Left renal cortex interstitium (tissue), 4 donors: Measurements from ENCODE around the gene NBEA. TPM values are rescaled to one million over a fixed set of nuclear protein-coding genes. Genes with fewer than 3 reads are reported as not detected.
A peak's percentile ranks its signal among the peaks of the same experiment; 100 is the strongest.
"Not testable (repeated sequence)": the region's sequence is repeated elsewhere in the genome, so short reads cannot be mapped to it uniquely, and the experiment has no call there.

Experiments used
- DNase-seq, 4 donors: peaks; one replicate each; pipeline ENCODE4 v3.0.0-alpha.2; 2013; ENCODE audit warnings: low read depth in 4 of 4, low spot score in 2 of 4, missing footprints in 1 of 4
- polyA plus RNA-seq, 4 donors: library from polyadenylated mRNA; unstranded; fragments of 120-200 nt; gene quantifications; one replicate each; pipeline ENCODE4 v1.2.1, GENCODE V29; 2013; ENCODE audit not compliant: insufficient read length in 4 of 4

The NBEA gene
- 10 to 100 TPM; 14.3 to 18.2 (median 16.9) TPM for polyA plus RNA-seq

- DNase-seq, result peak in 3 of 4 donors; percentile 47 to 70 (median 63)
These were observed at the start of gene NBEA for GRCh38 chr13:34941835-34942731. Gene NBEA, plus strand, starts transcription at chr13:34942270. Its CDS starts 551 bp downstream, at chr13:34942821.

- DNase-seq, result no peak
These were observed 47.3 kb upstream of the NBEA start for GRCh38 chr13:34894756-34895155.

GRCh38 chr13:34897220-34897619, 44.9 kb upstream of the NBEA start:
- no peak for DNase-seq

GRCh38 chr13:34899888-34900287, 42.2 kb upstream of the NBEA start:
- no peak for DNase-seq

GRCh38 chr13:34900288-34900739, 41.8 kb upstream of the NBEA start:
- no peak for DNase-seq

- no peak for DNase-seq
These were observed 40.5 kb upstream of the NBEA start for GRCh38 chr13:34901572-34901971.

GRCh38 chr13:34911159-34911558, 30.9 kb upstream of the NBEA start:
- no peak for DNase-seq

GRCh38 chr13:34913040-34913439, 29.0 kb upstream of the NBEA start:
- DNase-seq, result no peak

GRCh38 chr13:34914416-34914815, 27.7 kb upstream of the NBEA start:
- no peak for DNase-seq

GRCh38 chr13:34926508-34926907, 15.6 kb upstream of the NBEA start:
- no peak for DNase-seq

- DNase-seq, result not testable (repeated sequence)
These were observed 13.4 kb upstream of the NBEA start for GRCh38 chr13:34928676-34929075.

GRCh38 chr13:34931572-34931971, 10.5 kb upstream of the NBEA start:
- DNase-seq, result no peak

GRCh38 chr13:34933349-34933748, 8.7 kb upstream of the NBEA start:
- DNase-seq, result no peak

- DNase-seq, result no peak
These were observed 8.3 kb upstream of the NBEA start for GRCh38 chr13:34933786-34934185.

GRCh38 chr13:34935841-34936240, 6.2 kb upstream of the NBEA start:
- DNase-seq, result no peak

GRCh38 chr13:34939771-34940170, 2.3 kb upstream of the NBEA start:
- no peak for DNase-seq

- no peak for DNase-seq
These were observed 635 bp upstream of the NBEA start for GRCh38 chr13:34941436-34941834.

- peak in 1 of 4 donors; percentile 38 for DNase-seq
These were observed 814 bp downstream of the NBEA start for GRCh38 chr13:34942732-34943435.

- DNase-seq, result peak in 1 of 4 donors; percentile 8
These were observed 1.6 kb downstream of the NBEA start for GRCh38 chr13:34943436-34944273.

GRCh38 chr13:34944274-34944634, 2.2 kb downstream of the NBEA start:
- no peak for DNase-seq

- DNase-seq, result peak in 1 of 4 donors; percentile 21
These were observed 2.7 kb downstream of the NBEA start for GRCh38 chr13:34944751-34945150.
